Endodermal cell (in vitro differentiated cells): ENCODE results near the gene ASTN2. TPM values are rescaled to one million over a fixed set of nuclear protein-coding genes. Genes with fewer than 3 reads are reported as not detected.

Experiments
- DNase-seq: peaks from one replicate; pipeline ENCODE4 v3.0.0-alpha.2; 2017
- H3K27ac ChIP-seq: 2 replicates; pipeline ENCODE4 v1.5.1; 2013; ENCODE audit warnings: mild to moderate bottlenecking, low read depth, low read length, moderate library complexity
- H3K27me3 ChIP-seq: 2 replicates; pipeline ENCODE4 v1.6.1; 2013; ENCODE audit warnings: mild to moderate bottlenecking, low read length, moderate library complexity; ENCODE audit not compliant: insufficient read depth, control insufficient read depth, poor library complexity, severe bottlenecking
- H3K36me3 ChIP-seq: 2 replicates; pipeline ENCODE4 v1.7.0; 2013; ENCODE audit warnings: mild to moderate bottlenecking, low read length, moderate library complexity; ENCODE audit not compliant: control insufficient read depth, insufficient read depth
- H3K4me1 ChIP-seq: one replicate; pipeline ENCODE4 v1.7.0; 2013; ENCODE audit warnings: low read length; ENCODE audit not compliant: control insufficient read depth, insufficient read depth
- H3K4me3 ChIP-seq: 2 replicates; pipeline ENCODE4 v1.5.1; 2013; ENCODE audit warnings: mild to moderate bottlenecking, low read length, moderate library complexity
- H3K9ac ChIP-seq: 2 replicates; pipeline ENCODE4 v1.6.1; 2013; ENCODE audit warnings: mild to moderate bottlenecking, low read length, moderate library complexity; ENCODE audit not compliant: poor library complexity, severe bottlenecking; ENCODE audit errors: extremely low read depth
- H3K9me3 ChIP-seq: 2 replicates; pipeline ENCODE4 v1.6.1; 2013; ENCODE audit warnings: mild to moderate bottlenecking, low read length, moderate library complexity; ENCODE audit not compliant: control insufficient read depth
- H3K27ac Mint-ChIP-seq: 2 replicates; pipeline ENCODE4 v1.8.0; 2020; ENCODE audit warnings: mixed read lengths
- H3K27me3 Mint-ChIP-seq: 2 replicates; pipeline ENCODE4 v1.8.0; 2021; ENCODE audit warnings: mild to moderate bottlenecking, mixed read lengths; ENCODE audit not compliant: insufficient read depth
- H3K36me3 Mint-ChIP-seq: 2 replicates; pipeline ENCODE4 v1.8.0; 2020; ENCODE audit warnings: low read depth, mixed read lengths
- H3K4me1 Mint-ChIP-seq: 2 replicates; pipeline ENCODE4 v1.8.0; 2020; ENCODE audit warnings: mixed read lengths
- H3K4me3 Mint-ChIP-seq: 2 replicates; pipeline ENCODE4 v1.8.0; 2020; ENCODE audit warnings: mild to moderate bottlenecking, moderate library complexity, mixed read lengths
- H3K9me3 Mint-ChIP-seq: 2 replicates; pipeline ENCODE4 v1.8.0; 2020; ENCODE audit warnings: mild to moderate bottlenecking, mixed read lengths
- WGBS, 2 experiments: methylation state at CpG; one replicate each; pipeline versions ENCODE4 v1.1.5 to v1.1.7; 2013; ENCODE audit warnings: missing lambda C conversion rate in 2 of 2, mixed read lengths in 1 of 2; ENCODE audit not compliant: insufficient coverage in 1 of 2, insufficient read length in 1 of 2; 5-methylcytosine and 5-hydroxymethylcytosine counted together
- total RNA-seq, 2 donors: library from RNA; stranded (reverse); fragmentation: NEBNext Ultra II Directional in 1 of 2; extraction: Animal tissue kit (Norgen Biotek cat#: 25700) in 1 of 2; gene quantifications; 2 replicates in 1 of 2; 3 replicates in 1 of 2; pipeline ENCODE4 v1.2.1, GENCODE V29; 2021
- TF ChIP-seq, protein P1 (sequence below): fragments of 200-600 bp; sonication (generic); conservative IDR thresholded peaks from 2 replicates; pipeline ENCODE4 v1.5.0; 2021; ENCODE audit warnings: antibody characterized with exemption, mild to moderate bottlenecking

Gene ASTN2
- total RNA-seq, 2 donors from 2014 or later = 8.9 to 10.4 TPM

GRCh38 chr9:116686693-116687073, 728.2 kb downstream of the ASTN2 start:
- Histone ChIP-seq H3K27me3 (no peaks in the 10 kb centered on the region), H3K9ac (peak overlapping the region; percentile 12), H3K9me3 (peaks cover 16% of the 10 kb centered on the region), H3K36me3 (peaks cover 8% of the 10 kb centered on the region), H3K27ac (no peak overlapping the region), H3K4me1 (no peaks in the 10 kb centered on the region), H3K4me3 (peak overlapping the region; percentile 81)
- TF ChIP-seq, protein P1, sequence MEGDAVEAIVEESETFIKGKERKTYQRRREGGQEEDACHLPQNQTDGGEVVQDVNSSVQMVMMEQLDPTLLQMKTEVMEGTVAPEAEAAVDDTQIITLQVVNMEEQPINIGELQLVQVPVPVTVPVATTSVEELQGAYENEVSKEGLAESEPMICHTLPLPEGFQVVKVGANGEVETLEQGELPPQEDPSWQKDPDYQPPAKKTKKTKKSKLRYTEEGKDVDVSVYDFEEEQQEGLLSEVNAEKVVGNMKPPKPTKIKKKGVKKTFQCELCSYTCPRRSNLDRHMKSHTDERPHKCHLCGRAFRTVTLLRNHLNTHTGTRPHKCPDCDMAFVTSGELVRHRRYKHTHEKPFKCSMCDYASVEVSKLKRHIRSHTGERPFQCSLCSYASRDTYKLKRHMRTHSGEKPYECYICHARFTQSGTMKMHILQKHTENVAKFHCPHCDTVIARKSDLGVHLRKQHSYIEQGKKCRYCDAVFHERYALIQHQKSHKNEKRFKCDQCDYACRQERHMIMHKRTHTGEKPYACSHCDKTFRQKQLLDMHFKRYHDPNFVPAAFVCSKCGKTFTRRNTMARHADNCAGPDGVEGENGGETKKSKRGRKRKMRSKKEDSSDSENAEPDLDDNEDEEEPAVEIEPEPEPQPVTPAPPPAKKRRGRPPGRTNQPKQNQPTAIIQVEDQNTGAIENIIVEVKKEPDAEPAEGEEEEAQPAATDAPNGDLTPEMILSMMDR = no peak
- peaks cover 38% of the 10 kb centered on the region for H3K4me1 Mint-ChIP-seq
- H3K27me3 Mint-ChIP-seq = peaks cover 7% of the 10 kb centered on the region
- 61 to 65% methylated on average over 7 of the region's 7 CpGs for WGBS, 2 experiments
- DNase-seq = no peak
- peak overlapping the region; percentile 82 for H3K27ac Mint-ChIP-seq
- H3K4me3 Mint-ChIP-seq = peak overlapping the region; percentile 81
- H3K36me3 Mint-ChIP-seq = peaks cover 4% of the 10 kb centered on the region
- H3K9me3 Mint-ChIP-seq = peaks cover 30% of the 10 kb centered on the region

DNA sequence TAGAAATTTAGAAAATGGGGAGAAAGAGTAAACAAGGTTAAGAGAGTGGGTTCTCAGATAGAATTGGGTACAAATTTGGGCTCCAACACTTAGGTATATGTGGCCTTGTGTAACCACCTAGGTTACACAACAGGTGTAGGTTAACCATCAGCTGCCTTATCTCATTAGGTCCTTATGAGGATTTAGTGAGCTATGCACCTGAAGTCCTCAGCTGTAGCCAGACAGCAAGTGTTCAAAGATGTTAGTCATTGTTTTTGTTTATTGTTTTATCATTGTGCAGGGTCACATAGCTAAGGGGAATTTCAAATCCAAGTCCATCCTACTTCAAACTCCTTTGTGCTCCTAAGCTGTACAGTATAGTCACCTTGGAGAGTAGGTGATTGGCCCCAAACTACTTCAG, 728.7 kb downstream of the ASTN2 start:
- Histone ChIP-seq H3K9me3 (peaks cover 16% of the 10 kb centered on the region), H3K27me3 (no peaks in the 10 kb centered on the region), H3K4me3 (peak overlapping the region; percentile 81), H3K36me3 (peaks cover 7% of the 10 kb centered on the region), H3K4me1 (no peaks in the 10 kb centered on the region), H3K27ac (no peak overlapping the region), H3K9ac (no peak overlapping the region)
- Mint-ChIP-seq H3K9me3 (peaks cover 30% of the 10 kb centered on the region), H3K4me1 (peaks cover 33% of the 10 kb centered on the region), H3K27ac (no peak overlapping the region), H3K36me3 (peaks cover 4% of the 10 kb centered on the region), H3K4me3 (peak overlapping the region; percentile 81), H3K27me3 (peaks cover 7% of the 10 kb centered on the region)
- TF ChIP-seq, protein P1 = no peak
- DNase-seq = no peak

GRCh38 chr9:116685166-116685565, 729.7 kb downstream of the ASTN2 start:
- no peak overlapping the region for H3K27ac Mint-ChIP-seq
- H3K27me3 Mint-ChIP-seq = peaks cover 7% of the 10 kb centered on the region
- DNase-seq = no peak
- Histone ChIP-seq H3K36me3 (no peaks in the 10 kb centered on the region), H3K27me3 (no peaks in the 10 kb centered on the region), H3K9me3 (peaks cover 16% of the 10 kb centered on the region), H3K9ac (no peak overlapping the region), H3K27ac (no peak overlapping the region), H3K4me1 (no peaks in the 10 kb centered on the region), H3K4me3 (no peak overlapping the region)
- peaks cover 31% of the 10 kb centered on the region for H3K4me1 Mint-ChIP-seq
- peaks cover 30% of the 10 kb centered on the region for H3K9me3 Mint-ChIP-seq
- peaks cover 4% of the 10 kb centered on the region for H3K36me3 Mint-ChIP-seq
- TF ChIP-seq, protein P1 = no peak
- no peak overlapping the region for H3K4me3 Mint-ChIP-seq
- 93 to 95% methylated on average over 3 to 4 of the region's 4 CpGs for WGBS, 2 experiments
